SKM-1 treated with dmso at 0.1 percent for 144 hours (cell line): ENCODE results near the gene C10orf90.

ENCODE experiments used
- DNase-seq: peaks from one replicate; lab custom pipeline; 2025; ENCODE audit not compliant: unreplicated experiment; lab: John Stamatoyannopoulos, UW

C10orf90 gene

GRCh38 chr10:126508535-126509040, 161.9 kb downstream of the C10orf90 start:
- DNase-seq = no peak

GRCh38 chr10:126504761-126505112, 165.8 kb downstream of the C10orf90 start:
- no peak for DNase-seq

GRCh38 chr10:126504063-126504760, 166.3 kb downstream of the C10orf90 start:
- DNase-seq = peak; percentile 1

- no peak for DNase-seq
Observed at GRCh38 chr10:126503392-126504062, 167.0 kb downstream of the C10orf90 start.

- no peak for DNase-seq
Observed at GRCh38 chr10:126502441-126502840, 168.1 kb downstream of the C10orf90 start.

- no peak for DNase-seq
Observed at GRCh38 chr10:126501828-126502227, 168.7 kb downstream of the C10orf90 start.

- no peak for DNase-seq
Observed at GRCh38 chr10:126500866-126501265, 169.6 kb downstream of the C10orf90 start.

GRCh38 chr10:126500185-126500584, 170.3 kb downstream of the C10orf90 start:
- DNase-seq = no peak

- DNase-seq = no peak
Observed at GRCh38 chr10:126499744-126500143, 170.7 kb downstream of the C10orf90 start.

- no peak for DNase-seq
Observed at GRCh38 chr10:126497672-126498071, 172.8 kb downstream of the C10orf90 start.

- DNase-seq = no peak
Observed at GRCh38 chr10:126496771-126497545, 173.5 kb downstream of the C10orf90 start.

GRCh38 chr10:126491476-126491875, 179.0 kb downstream of the C10orf90 start:
- DNase-seq = no peak

GRCh38 chr10:126481181-126481580, 189.3 kb downstream of the C10orf90 start:
- no peak for DNase-seq

GRCh38 chr10:126480648-126481047, 189.8 kb downstream of the C10orf90 start:
- DNase-seq = no peak

GRCh38 chr10:126479280-126479895, 191.1 kb downstream of the C10orf90 start:
- no peak for DNase-seq

- no peak for DNase-seq
Observed at GRCh38 chr10:126478546-126478945, 191.9 kb downstream of the C10orf90 start.

GRCh38 chr10:126476246-126476645, 194.2 kb downstream of the C10orf90 start:
- DNase-seq = no peak

- DNase-seq = no peak
Observed at GRCh38 chr10:126475074-126475691, 195.3 kb downstream of the C10orf90 start.

- no peak for DNase-seq
Observed at GRCh38 chr10:126474031-126474430, 196.5 kb downstream of the C10orf90 start.

GRCh38 chr10:126470991-126471390, 199.5 kb downstream of the C10orf90 start:
- no peak for DNase-seq

GRCh38 chr10:126469692-126470091, 200.8 kb downstream of the C10orf90 start:
- DNase-seq = no peak
